ENCODE data around the gene TEX2.

TEX2 gene

DNA sequence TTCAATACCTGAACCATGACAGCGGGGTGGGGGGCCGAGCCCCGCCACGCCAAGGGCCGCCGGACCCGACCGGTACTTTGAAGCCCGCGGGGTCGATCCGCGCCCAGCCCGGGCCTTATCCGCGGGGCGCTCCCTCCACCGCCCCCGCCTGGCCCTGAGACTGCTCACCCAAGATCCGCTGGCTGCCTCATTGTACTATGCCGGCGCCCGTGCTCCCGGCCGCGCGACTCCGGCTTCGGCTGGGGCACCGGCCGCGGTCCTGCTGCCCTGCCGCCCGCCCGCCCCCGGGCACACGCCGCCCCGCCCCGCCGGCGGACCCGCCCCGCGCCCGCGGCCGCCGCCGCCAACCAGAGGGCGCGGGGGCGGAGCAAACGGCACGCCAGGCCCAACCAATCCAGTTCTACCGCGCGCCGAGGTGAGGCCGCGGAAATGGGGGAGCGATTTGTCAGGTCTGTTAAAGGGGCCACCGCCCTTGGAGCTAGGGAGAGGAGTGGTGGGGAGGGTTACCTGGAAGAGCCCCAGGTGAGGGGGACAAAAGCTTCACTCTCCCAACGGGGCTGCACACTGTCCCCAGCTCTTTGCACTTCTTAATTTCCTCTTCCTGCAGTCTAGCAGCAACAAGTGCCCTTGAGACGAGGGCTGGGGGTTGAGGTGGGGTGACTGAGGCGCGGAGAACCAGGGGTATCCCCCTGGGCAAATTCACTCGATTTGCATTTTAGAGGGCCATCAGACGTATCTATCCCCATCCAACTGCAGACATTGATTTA, at the start of gene TEX2:
Gene TEX2, minus strand, starts transcription at position 261 of the 767 bp plus-strand sequence. CDS start 49,043 bp downstream, outside the sequence.
- TF ChIP-seq, protein P1, sequence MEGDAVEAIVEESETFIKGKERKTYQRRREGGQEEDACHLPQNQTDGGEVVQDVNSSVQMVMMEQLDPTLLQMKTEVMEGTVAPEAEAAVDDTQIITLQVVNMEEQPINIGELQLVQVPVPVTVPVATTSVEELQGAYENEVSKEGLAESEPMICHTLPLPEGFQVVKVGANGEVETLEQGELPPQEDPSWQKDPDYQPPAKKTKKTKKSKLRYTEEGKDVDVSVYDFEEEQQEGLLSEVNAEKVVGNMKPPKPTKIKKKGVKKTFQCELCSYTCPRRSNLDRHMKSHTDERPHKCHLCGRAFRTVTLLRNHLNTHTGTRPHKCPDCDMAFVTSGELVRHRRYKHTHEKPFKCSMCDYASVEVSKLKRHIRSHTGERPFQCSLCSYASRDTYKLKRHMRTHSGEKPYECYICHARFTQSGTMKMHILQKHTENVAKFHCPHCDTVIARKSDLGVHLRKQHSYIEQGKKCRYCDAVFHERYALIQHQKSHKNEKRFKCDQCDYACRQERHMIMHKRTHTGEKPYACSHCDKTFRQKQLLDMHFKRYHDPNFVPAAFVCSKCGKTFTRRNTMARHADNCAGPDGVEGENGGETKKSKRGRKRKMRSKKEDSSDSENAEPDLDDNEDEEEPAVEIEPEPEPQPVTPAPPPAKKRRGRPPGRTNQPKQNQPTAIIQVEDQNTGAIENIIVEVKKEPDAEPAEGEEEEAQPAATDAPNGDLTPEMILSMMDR (IDR thresholded peaks at IDR 0.05; ENCODE audit: borderline replicate concordance, control extremely low read depth, extremely low read depth, insufficient read depth, missing control alignments) = no peak
- in situ Hi-C loops (cut with MboI; ENCODE audit: low sequenced_read_pairs, unreplicated experiment) = no loop called here
- peak; percentile 97 for DNase-seq (ENCODE audit: low spot score)

- in situ Hi-C loops (cut with MboI; ENCODE audit: low sequenced_read_pairs, unreplicated experiment) = loop anchor here (25.0 kb wide), 1 partner anchor 328 kb away; no protein-coding TSS in a partner anchor
- DNase-seq (ENCODE audit: low spot score) = no peak
- TF ChIP-seq, protein P1 (IDR thresholded peaks at IDR 0.05; ENCODE audit: borderline replicate concordance, control extremely low read depth, extremely low read depth, insufficient read depth, missing control alignments) = no peak
Measured at GRCh38 chr17:64309710-64310109, 46.6 kb upstream of the TEX2 start.

- TF ChIP-seq, protein P1 (IDR thresholded peaks at IDR 0.05; ENCODE audit: borderline replicate concordance, control extremely low read depth, extremely low read depth, insufficient read depth, missing control alignments) = no peak
- in situ Hi-C loops (cut with MboI; ENCODE audit: low sequenced_read_pairs, unreplicated experiment) = loop anchor here (25.0 kb wide), 1 partner anchor 328 kb away; no protein-coding TSS in a partner anchor
- DNase-seq (ENCODE audit: low spot score) = no peak
Measured at GRCh38 chr17:64309021-64309420, 46.0 kb upstream of the TEX2 start.

DNA sequence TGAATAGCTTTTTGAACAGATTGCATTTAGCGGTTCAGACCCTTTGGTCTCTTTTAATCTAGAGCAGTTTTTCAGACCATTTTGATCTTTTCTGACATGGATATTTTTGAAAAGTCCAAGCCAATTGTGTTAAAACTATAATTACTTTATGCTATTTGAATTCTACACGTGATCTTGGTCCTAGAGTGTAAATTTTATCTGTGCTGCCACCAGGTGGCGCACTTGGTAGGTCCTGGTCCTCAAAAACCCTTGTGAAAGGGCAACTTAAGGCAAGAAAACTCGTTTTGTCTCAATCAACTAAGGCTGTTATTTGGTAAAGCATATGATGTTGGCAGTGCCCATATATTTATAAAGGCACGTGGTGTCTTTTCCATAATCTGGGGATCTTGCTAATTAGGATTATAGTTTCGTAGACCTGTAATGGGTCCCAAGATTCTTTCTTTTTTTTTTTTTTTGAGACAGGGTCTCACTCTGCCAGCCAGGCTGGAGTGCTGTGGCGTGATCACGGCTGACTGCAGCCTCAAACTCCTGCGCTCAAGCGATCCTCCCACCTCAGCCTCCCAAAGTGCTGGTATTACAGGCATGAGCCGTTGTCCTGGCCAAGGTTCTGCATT, 43.9 kb upstream of the TEX2 start:
- TF ChIP-seq, protein P1 (IDR thresholded peaks at IDR 0.05; ENCODE audit: borderline replicate concordance, control extremely low read depth, extremely low read depth, insufficient read depth, missing control alignments) = peak; percentile 76
- in situ Hi-C loops (cut with MboI; ENCODE audit: low sequenced_read_pairs, unreplicated experiment) = loop anchor here (25.0 kb wide), 1 partner anchor 330 kb away; no protein-coding TSS in a partner anchor
- DNase-seq (ENCODE audit: low spot score) = peak; percentile 77

DNA sequence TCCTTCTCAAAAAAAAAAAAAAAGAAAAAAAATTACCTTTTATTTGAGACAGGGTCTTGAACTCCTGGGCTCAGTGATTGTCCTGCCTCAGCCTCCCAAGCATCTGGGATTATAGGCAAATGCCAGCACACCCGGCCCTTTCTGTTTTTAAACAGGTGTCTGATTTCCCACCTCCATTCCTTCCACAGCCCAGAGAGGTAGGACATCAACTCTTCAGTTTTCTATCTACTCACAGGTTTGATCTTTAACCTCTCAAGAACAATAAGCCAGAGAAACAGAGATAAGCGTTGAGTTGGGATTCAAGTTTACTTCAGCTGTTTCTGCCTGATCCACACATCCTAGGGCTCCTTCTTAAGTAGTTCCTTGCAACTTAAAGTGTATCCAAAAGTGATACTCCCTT, 41.5 kb upstream of the TEX2 start:
- TF ChIP-seq, protein P1 (IDR thresholded peaks at IDR 0.05; ENCODE audit: borderline replicate concordance, control extremely low read depth, extremely low read depth, insufficient read depth, missing control alignments) = no peak
- no peak for DNase-seq (ENCODE audit: low spot score)
- in situ Hi-C loops (cut with MboI; ENCODE audit: low sequenced_read_pairs, unreplicated experiment) = loop anchor here (25.0 kb wide), 1 partner anchor 333 kb away; no protein-coding TSS in a partner anchor

GRCh38 chr17:64300699-64300965, 37.6 kb upstream of the TEX2 start:
- in situ Hi-C loops (cut with MboI; ENCODE audit: low sequenced_read_pairs, unreplicated experiment) = loop anchor here (25.0 kb wide), 1 partner anchor 337 kb away; no protein-coding TSS in a partner anchor
- DNase-seq (ENCODE audit: low spot score) = no peak
- TF ChIP-seq, protein P1 (IDR thresholded peaks at IDR 0.05; ENCODE audit: borderline replicate concordance, control extremely low read depth, extremely low read depth, insufficient read depth, missing control alignments) = no peak

Measured in GM13976 (cell line).